PFSK-1 (cell line): ENCODE data around the gene NRG3.

ENCODE experiments used
- POLR2AphosphoS5 ChIP-seq: IDR thresholded peaks from 2 replicates; pipeline ENCODE4 v1.6.1; 2012; ENCODE audit warnings: low read depth, mild to moderate bottlenecking, control low read depth, low read length, moderate library complexity
- TF ChIP-seq, protein P1 (sequence below), 2 experiments: IDR thresholded peaks; 2 replicates each; pipeline versions ENCODE4 v1.6.1 to v1.8.0; 2011 to 2012; ENCODE audit warnings: low read depth in 2 of 2, low read length in 2 of 2, control low read depth in 1 of 2, inconsistent platforms in 1 of 2, mild to moderate bottlenecking in 1 of 2, moderate library complexity in 1 of 2; ENCODE audit not compliant: insufficient read depth in 1 of 2

- TF ChIP-seq, protein P1, sequence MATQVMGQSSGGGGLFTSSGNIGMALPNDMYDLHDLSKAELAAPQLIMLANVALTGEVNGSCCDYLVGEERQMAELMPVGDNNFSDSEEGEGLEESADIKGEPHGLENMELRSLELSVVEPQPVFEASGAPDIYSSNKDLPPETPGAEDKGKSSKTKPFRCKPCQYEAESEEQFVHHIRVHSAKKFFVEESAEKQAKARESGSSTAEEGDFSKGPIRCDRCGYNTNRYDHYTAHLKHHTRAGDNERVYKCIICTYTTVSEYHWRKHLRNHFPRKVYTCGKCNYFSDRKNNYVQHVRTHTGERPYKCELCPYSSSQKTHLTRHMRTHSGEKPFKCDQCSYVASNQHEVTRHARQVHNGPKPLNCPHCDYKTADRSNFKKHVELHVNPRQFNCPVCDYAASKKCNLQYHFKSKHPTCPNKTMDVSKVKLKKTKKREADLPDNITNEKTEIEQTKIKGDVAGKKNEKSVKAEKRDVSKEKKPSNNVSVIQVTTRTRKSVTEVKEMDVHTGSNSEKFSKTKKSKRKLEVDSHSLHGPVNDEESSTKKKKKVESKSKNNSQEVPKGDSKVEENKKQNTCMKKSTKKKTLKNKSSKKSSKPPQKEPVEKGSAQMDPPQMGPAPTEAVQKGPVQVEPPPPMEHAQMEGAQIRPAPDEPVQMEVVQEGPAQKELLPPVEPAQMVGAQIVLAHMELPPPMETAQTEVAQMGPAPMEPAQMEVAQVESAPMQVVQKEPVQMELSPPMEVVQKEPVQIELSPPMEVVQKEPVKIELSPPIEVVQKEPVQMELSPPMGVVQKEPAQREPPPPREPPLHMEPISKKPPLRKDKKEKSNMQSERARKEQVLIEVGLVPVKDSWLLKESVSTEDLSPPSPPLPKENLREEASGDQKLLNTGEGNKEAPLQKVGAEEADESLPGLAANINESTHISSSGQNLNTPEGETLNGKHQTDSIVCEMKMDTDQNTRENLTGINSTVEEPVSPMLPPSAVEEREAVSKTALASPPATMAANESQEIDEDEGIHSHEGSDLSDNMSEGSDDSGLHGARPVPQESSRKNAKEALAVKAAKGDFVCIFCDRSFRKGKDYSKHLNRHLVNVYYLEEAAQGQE (IDR thresholded peaks at IDR 0.05; ENCODE audit: insufficient read depth in 1 of 2, low read depth in 2 of 2, low read length in 2 of 2) = no peak
- no peak for TF ChIP-seq POLR2AphosphoS5
These were observed 163.6 kb downstream of the NRG3 start for GRCh38 chr10:82038587-82038986.
